ENCODE data around the gene SYS1. TPM values are rescaled to one million over a fixed set of nuclear protein-coding genes. Genes with fewer than 3 reads are reported as not detected.
A peak's percentile ranks its signal among the peaks of the same experiment; 100 is the strongest.

The SYS1 gene
- total RNA-seq, 8 experiments from 2014 or later = 17.3 to 49.8 (median 21.9) TPM

- peak; percentile 6 to 92 (median 80) for ATAC-seq (replicated peaks in 6 of 8)
- Histone ChIP-seq H3K27ac (peak overlapping the region in 1 of 2 donors; percentile 70), H3K4me1 (replicated peaks in 1 of 2) (peaks cover 12 to 35% of the 10 kb centered on the region in 2 donors), H3K4me3 (peak overlapping the region in 1 of 5 donors; percentile 7)
- 12 to 38% (median 30%) methylated on average over 3 to 5 of the region's 16 CpGs; no CpG with 5 or more reads in 7 of the 10 experiments for WGBS, 10 experiments
- in situ Hi-C loops (cut with MboI; ENCODE audit: low pct_unique_long_range_greater_than_20kb in 2 of 9, low sequenced_read_pairs in 9 of 9, unreplicated experiment in 9 of 9) = no loop called here
Observed at GRCh38 chr20:45341939-45342854, 20.8 kb upstream of the SYS1 start.

- Histone ChIP-seq H3K27ac (no peak overlapping the region), H3K4me3 (no peak overlapping the region), H3K4me1 (replicated peaks in 1 of 2) (peaks cover 12 to 38% of the 10 kb centered on the region in 2 donors)
- WGBS, 10 experiments = 42 to 100% (median 58%) methylated on average over 1 to 6 of the region's 6 CpGs; no CpG with 5 or more reads in 2 of the 10 experiments
- in situ Hi-C loops (cut with MboI; ENCODE audit: low pct_unique_long_range_greater_than_20kb in 2 of 9, low sequenced_read_pairs in 9 of 9, unreplicated experiment in 9 of 9) = no loop called here
- no peak for ATAC-seq (replicated peaks in 6 of 8)
Observed at GRCh38 chr20:45342855-45343531, 20.0 kb upstream of the SYS1 start.

- H3K27ac ChIP-seq = no peak overlapping the region
- H3K4me3 ChIP-seq = no peak overlapping the region
- in situ Hi-C loops (cut with MboI; ENCODE audit: low pct_unique_long_range_greater_than_20kb in 2 of 9, low sequenced_read_pairs in 9 of 9, unreplicated experiment in 9 of 9) = no loop called here
- peaks cover 12 to 41% of the 10 kb centered on the region in 2 donors for H3K4me1 ChIP-seq (replicated peaks in 1 of 2)
- 56 to 80% (median 60%) methylated on average over 2 to 3 of the region's 6 CpGs; no CpG with 5 or more reads in 5 of the 10 experiments for WGBS, 10 experiments
- ATAC-seq (replicated peaks in 6 of 8) = peak in 3 of 8 experiments; percentile 4 to 35 (median 5)
Observed at GRCh38 chr20:45343532-45344167, 19.3 kb upstream of the SYS1 start.

GRCh38 chr20:45344168-45344860 is 18.6 kb upstream of the SYS1 start:
- Histone ChIP-seq H3K4me3 (no peak overlapping the region), H3K27ac (no peak overlapping the region), H3K4me1 (replicated peaks in 1 of 2) (peaks cover 12 to 42% of the 10 kb centered on the region in 2 donors)
- peak in 7 of 8 experiments; percentile 7 to 65 (median 32) for ATAC-seq (replicated peaks in 6 of 8)
- 10 to 100% (median 49%) methylated on average over 1 to 7 of the region's 9 CpGs; no CpG with 5 or more reads in 2 of the 10 experiments for WGBS, 10 experiments
- in situ Hi-C loops (cut with MboI; ENCODE audit: low pct_unique_long_range_greater_than_20kb in 2 of 9, low sequenced_read_pairs in 9 of 9, unreplicated experiment in 9 of 9) = no loop called here

GRCh38 chr20:45345104-45345936 is 17.6 kb upstream of the SYS1 start:
- in situ Hi-C loops (cut with MboI; ENCODE audit: low pct_unique_long_range_greater_than_20kb in 2 of 9, low sequenced_read_pairs in 9 of 9, unreplicated experiment in 9 of 9) = no loop called here
- no peak overlapping the region for H3K4me3 ChIP-seq

GRCh38 chr20:45346291-45346718 is 16.7 kb upstream of the SYS1 start:
- H3K27ac ChIP-seq = no peak overlapping the region
- H3K4me3 ChIP-seq = no peak overlapping the region
- ATAC-seq (replicated peaks in 6 of 8) = no peak
- WGBS, 10 experiments = 36 to 100% (median 85%) methylated on average over 1 to 2 of the region's 3 CpGs; no CpG with 5 or more reads in 5 of the 10 experiments
- H3K4me1 ChIP-seq (replicated peaks in 1 of 2) = peaks cover 12 to 35% of the 10 kb centered on the region in 2 donors
- in situ Hi-C loops (cut with MboI; ENCODE audit: low pct_unique_long_range_greater_than_20kb in 2 of 9, low sequenced_read_pairs in 9 of 9, unreplicated experiment in 9 of 9) = no loop called here

More at GRCh38 chr20:45345104-45345936, 17.6 kb upstream of the SYS1 start:
- Histone ChIP-seq H3K4me1 (replicated peaks in 1 of 2) (peaks cover 12 to 42% of the 10 kb centered on the region in 2 donors), H3K27ac (no peak overlapping the region)
- 38 to 86% (median 66%) methylated on average over 1 to 7 of the region's 9 CpGs; no CpG with 5 or more reads in 2 of the 10 experiments for WGBS, 10 experiments
- no peak for ATAC-seq (replicated peaks in 6 of 8)

- peak overlapping the region in 1 of 5 donors; percentile 42 for H3K4me3 ChIP-seq
- no peak for ATAC-seq (replicated peaks in 6 of 8)
- in situ Hi-C loops (cut with MboI; ENCODE audit: low pct_unique_long_range_greater_than_20kb in 2 of 9, low sequenced_read_pairs in 9 of 9, unreplicated experiment in 9 of 9) = no loop called here
- H3K27ac ChIP-seq = no peak overlapping the region
- 26 to 100% (median 58%) methylated on average over 1 to 5 of the region's 5 CpGs; no CpG with 5 or more reads in 1 of the 10 experiments for WGBS, 10 experiments
- peaks cover 11 to 29% of the 10 kb centered on the region in 2 donors for H3K4me1 ChIP-seq (replicated peaks in 1 of 2)
Observed at GRCh38 chr20:45346851-45347250, 16.1 kb upstream of the SYS1 start.

GRCh38 chr20:45347297-45347935 is 15.5 kb upstream of the SYS1 start:
- ATAC-seq (replicated peaks in 6 of 8) = peak in 2 of 8 experiments; percentile 3 to 14
- H3K4me1 ChIP-seq (replicated peaks in 1 of 2) = peaks cover 5 to 24% of the 10 kb centered on the region in 2 donors
- H3K4me3 ChIP-seq = peak overlapping the region; percentile 18 to 42 (median 35)
- no peak overlapping the region for H3K27ac ChIP-seq
- WGBS, 10 experiments = 0 to 80% (median 31%) methylated on average over 1 to 4 of the region's 10 CpGs; no CpG with 5 or more reads in 4 of the 10 experiments
- in situ Hi-C loops (cut with MboI; ENCODE audit: low pct_unique_long_range_greater_than_20kb in 2 of 9, low sequenced_read_pairs in 9 of 9, unreplicated experiment in 9 of 9) = no loop called here

- in situ Hi-C loops (cut with MboI; ENCODE audit: low pct_unique_long_range_greater_than_20kb in 2 of 9, low sequenced_read_pairs in 9 of 9, unreplicated experiment in 9 of 9) = no loop called here
- Histone ChIP-seq H3K4me1 (replicated peaks in 1 of 2) (peaks cover 0 to 16% of the 10 kb centered on the region in 2 donors), H3K27ac (no peak within 1 kb of the TSS), H3K4me3 (peak within 1 kb of the TSS; percentile 18 to 42 (median 35))
- WGBS, 10 experiments = 0% methylated on average over 2 of the region's 77 CpGs; no CpG with 5 or more reads in 9 of the 10 experiments
- ATAC-seq (replicated peaks in 6 of 8) = peak; percentile 51 to 79 (median 74)
Observed at GRCh38 chr20:45347936-45348778, 14.8 kb upstream of the SYS1 start, which contains the start of gene SDC4. Gene SDC4, minus strand, starts transcription at chr20:45348424. Its CDS starts 40 bp downstream, at chr20:45348384.

GRCh38 chr20:45350217-45350616 is 12.7 kb upstream of the SYS1 start:
- Histone ChIP-seq H3K4me3 (no peak overlapping the region), H3K4me1 (replicated peaks in 1 of 2) (peaks cover 0 to 13% of the 10 kb centered on the region in 2 donors), H3K27ac (no peak overlapping the region)
- 50 to 100% (median 90%) methylated on average over 1 of the region's 1 CpG; no CpG with 5 or more reads in 5 of the 10 experiments for WGBS, 10 experiments
- in situ Hi-C loops (cut with MboI; ENCODE audit: low pct_unique_long_range_greater_than_20kb in 2 of 9, low sequenced_read_pairs in 9 of 9, unreplicated experiment in 9 of 9) = loop anchor here in 1 of 9 experiments (25.0 kb wide), 1 partner anchor 412 kb away; no protein-coding TSS in a partner anchor
- ATAC-seq (replicated peaks in 6 of 8) = no peak
